SU-DHL-6 (cell line): ENCODE data around the gene CFAP92.

ENCODE experiments used
- EZH2phosphoT487 ChIP-seq: fragments of 200-600 bp; sonication (generic), shearing (Covaris generic); conservative IDR thresholded peaks from 2 replicates; pipeline ENCODE4 v1.6.1; 2018; ENCODE audit warnings: mild to moderate bottlenecking, antibody characterized with exemption, low read length, moderate library complexity, mixed read lengths
- TF ChIP-seq, protein P1 (sequence below): fragments of 200-600 bp; sonication (generic); IDR thresholded peaks from one replicate; pipeline ENCODE4 v1.5.1; 2017; ENCODE audit warnings: antibody characterized with exemption, mild to moderate bottlenecking, low read length, moderate library complexity; ENCODE audit not compliant: insufficient read depth, poor library complexity, severe bottlenecking

DNA sequence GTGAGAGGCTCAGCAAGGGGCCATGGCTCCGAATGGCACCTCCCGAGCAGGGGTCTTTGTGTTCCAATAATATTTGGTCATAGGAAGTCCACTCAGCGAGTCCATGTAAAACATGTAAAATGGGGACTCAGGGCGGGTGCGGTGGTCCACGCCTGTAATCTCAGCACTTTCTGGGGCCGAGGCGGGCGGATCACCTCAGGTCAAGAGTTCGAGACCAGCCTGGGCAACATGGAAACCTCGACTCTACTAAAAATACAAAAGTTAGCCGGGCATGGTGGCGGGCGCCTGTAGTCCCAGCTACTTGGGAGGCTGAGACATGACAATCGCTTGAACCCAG, 33.6 kb upstream of the CFAP92 start:
- TF ChIP-seq, protein P1, sequence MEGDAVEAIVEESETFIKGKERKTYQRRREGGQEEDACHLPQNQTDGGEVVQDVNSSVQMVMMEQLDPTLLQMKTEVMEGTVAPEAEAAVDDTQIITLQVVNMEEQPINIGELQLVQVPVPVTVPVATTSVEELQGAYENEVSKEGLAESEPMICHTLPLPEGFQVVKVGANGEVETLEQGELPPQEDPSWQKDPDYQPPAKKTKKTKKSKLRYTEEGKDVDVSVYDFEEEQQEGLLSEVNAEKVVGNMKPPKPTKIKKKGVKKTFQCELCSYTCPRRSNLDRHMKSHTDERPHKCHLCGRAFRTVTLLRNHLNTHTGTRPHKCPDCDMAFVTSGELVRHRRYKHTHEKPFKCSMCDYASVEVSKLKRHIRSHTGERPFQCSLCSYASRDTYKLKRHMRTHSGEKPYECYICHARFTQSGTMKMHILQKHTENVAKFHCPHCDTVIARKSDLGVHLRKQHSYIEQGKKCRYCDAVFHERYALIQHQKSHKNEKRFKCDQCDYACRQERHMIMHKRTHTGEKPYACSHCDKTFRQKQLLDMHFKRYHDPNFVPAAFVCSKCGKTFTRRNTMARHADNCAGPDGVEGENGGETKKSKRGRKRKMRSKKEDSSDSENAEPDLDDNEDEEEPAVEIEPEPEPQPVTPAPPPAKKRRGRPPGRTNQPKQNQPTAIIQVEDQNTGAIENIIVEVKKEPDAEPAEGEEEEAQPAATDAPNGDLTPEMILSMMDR, result no peak
- no peak for TF ChIP-seq EZH2phosphoT487
